Central memory CD4-positive, alpha-beta T cell (primary cell): Measurements from ENCODE around the gene CDK14.

ENCODE experiments used
- DNase-seq: peaks from one replicate; pipeline ENCODE4 v3.0.0; 2022

CDK14 gene

GRCh38 chr7:91034459-91035368 is 438.6 kb downstream of the CDK14 start:
- no peak for DNase-seq

DNA sequence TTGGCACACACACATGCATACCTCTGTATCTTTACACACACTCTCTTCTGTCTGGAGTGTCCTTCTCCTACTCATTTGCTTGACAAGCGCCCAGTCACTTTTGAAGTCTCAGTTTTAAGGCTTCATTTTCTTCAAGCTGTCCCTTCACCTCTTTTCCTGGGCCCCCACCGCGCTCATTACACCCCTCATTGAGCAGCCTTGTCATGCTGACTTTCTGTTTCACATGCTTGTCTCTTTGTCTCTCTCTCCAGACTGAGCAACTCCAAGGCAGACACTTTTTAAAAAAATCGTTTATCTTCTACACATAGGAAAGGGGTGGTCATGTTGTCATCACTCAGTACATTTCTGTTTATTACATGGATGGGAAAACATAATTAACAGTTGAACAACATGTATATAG is 442.9 kb downstream of the CDK14 start:
- no peak for DNase-seq

- no peak for DNase-seq
Observed at GRCh38 chr7:91041141-91041540, 445.0 kb downstream of the CDK14 start.

DNA sequence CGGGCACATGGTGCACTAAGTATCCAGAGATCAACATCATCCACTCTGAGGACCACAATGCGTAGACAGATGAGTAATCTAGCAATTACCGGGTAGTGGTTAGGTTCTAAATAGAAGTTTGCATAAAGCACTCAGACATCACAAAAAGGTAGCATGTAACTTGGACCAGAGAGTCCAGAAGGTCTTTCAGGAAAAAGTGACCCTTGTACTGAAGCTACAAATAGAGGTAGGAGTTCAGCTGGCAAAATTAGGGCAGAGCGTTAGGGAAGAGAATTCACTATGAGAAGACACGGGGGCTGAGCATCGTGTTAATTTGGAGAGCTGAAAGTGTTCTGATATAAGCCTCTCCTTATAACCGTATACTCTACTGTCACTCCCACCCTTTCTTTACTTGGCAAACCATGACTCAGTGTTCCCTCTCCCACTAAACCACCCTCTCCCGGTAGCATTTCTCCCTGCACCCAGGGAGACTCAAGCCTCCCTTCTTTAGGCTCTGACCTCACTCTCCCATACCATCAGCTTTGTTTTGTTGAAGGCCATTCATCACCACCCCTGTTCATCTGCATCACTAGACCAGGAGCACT is 445.9 kb downstream of the CDK14 start:
- DNase-seq: no peak

DNA sequence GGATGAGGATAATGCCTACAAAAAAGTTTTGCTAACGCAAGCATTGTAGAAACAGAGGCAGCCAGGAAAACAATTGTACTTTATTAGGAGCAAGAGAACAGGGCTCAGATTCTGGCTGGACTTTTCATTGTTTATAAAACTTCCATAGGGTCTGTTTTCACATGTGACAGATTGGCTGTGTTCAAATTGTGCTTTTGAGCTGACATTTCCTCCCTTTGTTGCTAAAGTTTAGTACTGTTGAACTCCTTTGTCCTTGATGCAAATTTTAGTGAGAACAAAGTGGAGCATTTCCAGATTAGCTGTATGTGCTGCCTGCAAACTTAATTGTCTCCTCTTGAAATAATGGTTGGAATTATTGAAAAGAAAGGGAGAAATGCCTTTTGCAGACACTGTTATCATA is 447.1 kb downstream of the CDK14 start:
- no peak for DNase-seq

- DNase-seq: no peak
Observed at GRCh38 chr7:91043924-91044645, 448.0 kb downstream of the CDK14 start.

- DNase-seq: no peak
Observed at GRCh38 chr7:91045606-91046005, 449.5 kb downstream of the CDK14 start.

DNA sequence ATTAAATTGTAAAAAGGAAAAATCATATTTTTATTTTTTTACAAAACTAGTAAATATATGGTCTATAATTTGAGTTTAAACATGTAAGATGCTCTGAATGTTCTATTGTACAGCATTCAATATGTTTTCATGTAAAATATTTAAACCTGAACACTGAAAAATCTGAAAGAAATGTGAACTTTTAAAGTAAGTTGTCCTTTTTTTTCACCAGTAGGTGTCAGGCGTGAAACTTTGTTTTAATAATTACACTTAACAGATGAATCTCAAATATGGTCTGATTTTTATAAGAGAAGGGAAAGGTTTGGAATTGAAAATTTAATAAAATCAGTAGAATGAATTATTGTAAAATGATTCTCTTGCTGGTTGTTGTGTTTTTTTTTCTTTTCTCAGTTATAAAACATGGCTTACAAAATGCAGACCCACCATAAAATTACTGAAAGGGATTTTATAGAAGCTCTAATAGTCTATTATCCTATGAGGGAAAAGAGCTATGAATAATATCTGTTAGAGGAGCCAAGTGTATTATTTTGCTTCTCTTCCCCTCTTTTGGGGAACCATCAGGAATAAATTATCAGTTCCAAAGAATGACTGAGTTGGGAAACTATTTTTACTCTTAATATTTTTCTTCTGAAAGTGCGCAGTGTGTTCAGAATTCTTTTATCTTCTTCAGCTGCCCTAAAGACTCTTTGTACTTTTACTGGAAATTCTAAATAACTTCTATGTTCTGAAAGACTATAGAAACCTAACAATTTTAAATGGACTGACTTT is 450.4 kb downstream of the CDK14 start:
- no peak for DNase-seq

DNA sequence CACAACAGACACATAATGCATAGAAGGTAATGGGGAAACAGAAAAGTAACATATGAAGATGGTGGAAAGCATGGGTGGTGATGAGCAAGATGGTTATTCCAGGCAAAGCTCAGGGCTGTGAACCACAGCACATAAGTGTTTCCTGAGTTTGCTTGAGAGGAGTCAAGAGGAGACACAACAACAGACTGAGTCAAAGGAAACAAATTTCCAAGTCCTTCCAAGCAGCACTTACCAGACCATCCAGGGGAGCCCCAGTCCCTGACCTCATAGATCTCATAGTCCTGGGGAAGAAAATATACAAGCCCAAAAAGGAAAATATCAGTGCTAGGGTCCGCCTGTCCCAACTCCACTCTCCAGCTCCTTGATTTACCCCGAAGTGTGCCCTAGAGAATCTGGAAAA is 451.5 kb downstream of the CDK14 start:
- DNase-seq: no peak

DNA sequence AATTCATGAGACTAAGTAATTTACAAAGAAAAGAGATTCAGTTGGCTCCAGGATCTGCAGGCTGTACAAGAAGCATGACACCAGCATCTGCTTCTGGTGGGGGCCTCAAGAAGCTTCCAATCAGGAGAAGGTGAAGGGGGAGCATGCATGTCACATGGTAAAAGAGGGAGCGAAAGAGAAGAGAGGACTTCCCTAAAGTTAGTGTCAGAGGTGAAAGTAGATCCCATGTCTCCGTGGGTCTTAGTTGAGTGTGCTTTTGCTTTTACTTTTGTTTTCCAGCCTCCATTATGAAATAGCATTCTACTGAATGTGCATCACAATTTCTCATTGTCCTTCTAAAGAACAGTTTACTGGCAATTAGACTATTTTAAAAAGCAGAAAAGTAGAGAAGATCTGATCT is 454.6 kb downstream of the CDK14 start:
- no peak for DNase-seq

GRCh38 chr7:91051966-91052365 is 455.8 kb downstream of the CDK14 start:
- DNase-seq: no peak

GRCh38 chr7:91054374-91054773 is 458.3 kb downstream of the CDK14 start:
- no peak for DNase-seq

DNA sequence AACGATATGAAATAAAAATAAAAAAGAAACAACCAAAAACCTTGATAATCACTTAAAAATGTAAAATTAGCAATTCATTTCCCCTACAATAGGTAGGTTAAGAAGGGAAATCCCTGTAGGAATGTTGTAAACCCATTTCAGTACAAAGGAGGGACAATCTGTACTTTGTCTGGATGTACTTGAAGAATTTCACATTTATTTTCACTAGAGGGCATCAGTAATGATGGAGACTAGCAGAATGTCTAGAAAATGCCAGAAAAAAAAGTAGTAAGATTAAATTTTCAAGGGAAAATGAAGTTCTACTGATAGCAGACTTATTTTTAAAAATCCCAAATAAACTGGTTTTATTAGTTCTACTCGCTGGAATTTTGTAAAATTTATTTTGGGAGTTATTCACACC is 459.1 kb downstream of the CDK14 start:
- DNase-seq: no peak

DNA sequence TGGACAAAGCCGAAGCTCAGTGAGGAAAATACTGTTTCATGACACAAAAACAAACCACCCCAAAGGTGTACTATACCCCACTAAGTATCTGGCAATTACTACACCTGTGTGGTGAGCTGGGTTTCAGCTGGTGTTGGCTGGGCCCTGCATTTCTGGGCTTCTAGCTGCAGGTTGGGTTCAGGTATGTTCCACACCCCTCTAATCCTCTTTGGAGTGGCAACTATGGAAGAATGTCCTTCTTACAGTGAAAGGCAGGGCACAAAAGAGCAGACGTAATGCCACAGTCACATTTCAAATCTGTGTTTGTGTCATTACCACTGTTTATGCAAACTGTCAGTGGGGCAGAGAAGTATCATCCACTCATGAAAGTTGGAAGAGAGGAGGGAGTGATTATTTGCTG is 466.6 kb downstream of the CDK14 start:
- DNase-seq: no peak

GRCh38 chr7:91064052-91064451 is 467.9 kb downstream of the CDK14 start:
- DNase-seq: no peak

- DNase-seq: no peak
Observed at GRCh38 chr7:91064938-91065337, 468.8 kb downstream of the CDK14 start.

DNA sequence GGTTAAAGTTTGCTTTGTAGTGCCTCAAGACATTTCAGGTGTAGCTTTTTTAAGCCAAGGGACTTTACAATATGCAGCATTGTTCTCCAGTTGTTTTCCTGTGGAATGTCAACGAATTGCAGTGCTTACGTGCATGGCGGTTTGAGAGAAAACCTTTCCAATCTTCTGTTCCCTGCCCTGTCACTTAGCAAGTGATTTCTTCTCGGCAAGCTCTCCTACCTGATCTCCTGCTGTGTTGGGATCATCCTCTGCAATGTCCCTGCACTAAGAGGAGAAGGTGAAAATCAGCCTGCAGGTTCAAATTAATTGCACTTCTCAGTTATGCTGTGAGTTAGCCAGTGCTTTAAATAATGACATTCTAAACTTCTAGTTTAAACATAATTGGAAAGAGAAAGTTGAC is 470.5 kb downstream of the CDK14 start:
- DNase-seq: no peak

GRCh38 chr7:91067242-91067641 is 471.1 kb downstream of the CDK14 start:
- DNase-seq: no peak

- DNase-seq: no peak
Observed at GRCh38 chr7:91068136-91068795, 472.1 kb downstream of the CDK14 start.

DNA sequence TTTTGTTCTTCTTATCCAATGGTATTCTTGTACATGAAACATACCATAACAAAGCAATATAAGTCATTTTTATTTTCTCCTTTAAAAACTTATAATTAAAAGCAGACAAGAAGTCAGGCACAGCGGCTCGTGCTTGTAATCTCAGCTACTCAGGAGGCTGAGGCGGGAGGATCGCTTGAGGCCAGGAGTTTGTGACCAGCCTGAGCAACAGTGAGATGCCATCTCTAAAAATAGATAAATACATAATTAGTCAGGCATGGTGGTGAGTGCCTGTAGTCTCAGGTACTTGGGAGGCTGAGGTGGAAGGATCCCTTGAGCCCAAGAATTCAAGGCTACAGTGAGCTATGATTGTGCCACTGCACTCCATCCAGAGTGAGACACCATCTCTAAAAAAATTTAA is 473.0 kb downstream of the CDK14 start:
- DNase-seq: no peak

DNA sequence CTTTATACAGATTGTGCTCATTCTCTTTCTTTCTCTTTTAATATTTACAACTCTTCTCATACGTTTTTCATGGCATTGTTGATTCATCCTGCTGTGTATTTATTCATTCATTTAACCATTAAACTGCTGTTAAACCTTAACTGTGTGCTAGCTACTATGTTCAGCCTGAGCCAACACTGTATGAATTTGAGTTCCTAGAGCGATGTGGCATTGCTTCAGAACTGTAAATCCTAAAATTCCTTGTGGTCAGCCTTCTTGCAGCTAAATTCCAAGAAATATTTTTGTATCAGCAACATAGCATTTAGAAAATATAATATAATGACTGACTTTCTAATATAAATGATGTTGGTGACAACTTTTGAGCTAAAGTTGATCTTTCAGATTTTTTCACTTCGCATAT is 483.4 kb downstream of the CDK14 start:
- DNase-seq: no peak

DNA sequence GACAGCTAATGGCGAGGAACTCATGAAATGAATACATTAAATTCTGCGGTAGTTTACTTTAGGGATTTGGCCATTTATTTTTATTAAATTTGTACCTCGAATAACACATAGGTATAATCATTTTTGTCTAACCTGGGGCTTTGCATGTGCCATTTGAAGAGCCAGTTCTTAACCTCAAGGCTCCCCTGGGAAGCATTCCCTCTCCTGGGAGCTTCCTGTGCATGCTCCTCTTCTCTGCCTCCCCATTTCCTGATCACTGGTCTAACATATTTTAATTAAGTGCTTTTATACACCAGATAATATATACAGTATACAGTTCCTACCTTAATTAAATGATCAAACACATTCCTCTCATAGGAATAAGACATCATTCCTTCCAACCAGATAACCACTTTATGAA is 484.2 kb downstream of the CDK14 start:
- no peak for DNase-seq

DNA sequence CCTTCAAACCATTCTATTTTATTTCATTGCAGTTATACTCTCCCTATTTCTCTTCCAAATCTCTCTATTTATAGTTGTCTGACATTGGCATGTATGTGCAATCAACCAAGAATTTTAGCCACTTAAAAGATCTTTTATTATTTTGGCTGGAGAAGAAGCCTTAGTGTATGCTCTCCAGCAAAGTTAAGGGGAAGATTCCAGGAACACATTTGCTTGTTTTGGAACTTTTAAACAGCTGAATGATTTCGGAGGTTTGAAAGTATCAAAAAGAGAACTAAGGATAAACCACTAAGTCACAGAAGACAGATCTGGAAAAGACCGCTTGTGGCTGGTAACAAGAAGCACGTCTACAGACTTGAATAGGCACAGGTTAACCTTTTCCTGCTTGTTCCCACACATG is 485.9 kb downstream of the CDK14 start:
- no peak for DNase-seq
